Activated effector memory CD4-positive, alpha-beta T cell treated with Interleukin-2 at 50 U/mL for 16 hours (primary cell): Measurements from ENCODE around the gene SIRT4.
"Not testable (repeated sequence)": the region's sequence is repeated elsewhere in the genome, so short reads cannot be mapped to it uniquely, and the experiment has no call there.

Experiments used
- DNase-seq: peaks from one replicate; pipeline ENCODE4 v3.0.0-alpha.2; 2020

The SIRT4 gene

GRCh38 chr12:120336392-120336791 lies 34.3 kb downstream of the SIRT4 start:
- not testable (repeated sequence) for DNase-seq

DNA sequence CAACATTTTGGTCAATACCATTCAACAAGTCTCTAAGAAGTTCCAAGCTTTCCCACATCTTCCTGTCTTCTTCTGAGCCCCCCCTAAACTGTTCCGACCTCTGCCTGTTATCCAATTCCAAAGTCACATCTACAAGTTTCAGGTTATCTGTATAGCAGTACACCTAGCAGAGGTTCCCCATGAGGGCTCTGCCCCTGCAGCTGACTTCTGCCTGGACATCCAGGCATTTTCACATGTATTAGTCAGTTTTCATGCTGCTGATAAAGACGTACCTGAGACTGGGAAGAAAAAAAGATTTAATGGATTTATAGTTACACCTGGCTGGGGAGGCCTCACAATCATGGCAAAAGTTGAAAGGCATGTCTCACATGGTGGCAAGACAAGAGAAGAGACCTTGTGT lies 35.6 kb downstream of the SIRT4 start:
- DNase-seq = no peak

DNA sequence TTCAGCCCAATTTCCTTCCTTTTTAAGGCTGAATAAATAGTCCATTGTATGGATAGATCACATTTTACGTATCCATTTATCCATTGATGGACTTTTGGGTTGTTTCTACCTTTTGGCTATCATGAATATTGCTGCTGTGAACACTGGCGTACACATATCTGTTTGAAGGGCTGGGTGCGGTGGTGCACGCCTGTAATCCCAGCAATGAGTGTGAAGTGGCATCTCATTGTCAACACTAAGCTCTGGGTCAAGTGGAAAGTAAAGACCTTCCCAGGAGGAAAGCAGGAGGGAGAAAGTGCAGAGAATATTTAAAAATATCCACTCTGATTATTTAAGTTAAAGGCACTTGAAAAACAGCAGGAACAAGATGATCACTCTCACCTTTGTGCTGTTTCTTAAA lies 37.1 kb downstream of the SIRT4 start:
- no peak for DNase-seq

DNA sequence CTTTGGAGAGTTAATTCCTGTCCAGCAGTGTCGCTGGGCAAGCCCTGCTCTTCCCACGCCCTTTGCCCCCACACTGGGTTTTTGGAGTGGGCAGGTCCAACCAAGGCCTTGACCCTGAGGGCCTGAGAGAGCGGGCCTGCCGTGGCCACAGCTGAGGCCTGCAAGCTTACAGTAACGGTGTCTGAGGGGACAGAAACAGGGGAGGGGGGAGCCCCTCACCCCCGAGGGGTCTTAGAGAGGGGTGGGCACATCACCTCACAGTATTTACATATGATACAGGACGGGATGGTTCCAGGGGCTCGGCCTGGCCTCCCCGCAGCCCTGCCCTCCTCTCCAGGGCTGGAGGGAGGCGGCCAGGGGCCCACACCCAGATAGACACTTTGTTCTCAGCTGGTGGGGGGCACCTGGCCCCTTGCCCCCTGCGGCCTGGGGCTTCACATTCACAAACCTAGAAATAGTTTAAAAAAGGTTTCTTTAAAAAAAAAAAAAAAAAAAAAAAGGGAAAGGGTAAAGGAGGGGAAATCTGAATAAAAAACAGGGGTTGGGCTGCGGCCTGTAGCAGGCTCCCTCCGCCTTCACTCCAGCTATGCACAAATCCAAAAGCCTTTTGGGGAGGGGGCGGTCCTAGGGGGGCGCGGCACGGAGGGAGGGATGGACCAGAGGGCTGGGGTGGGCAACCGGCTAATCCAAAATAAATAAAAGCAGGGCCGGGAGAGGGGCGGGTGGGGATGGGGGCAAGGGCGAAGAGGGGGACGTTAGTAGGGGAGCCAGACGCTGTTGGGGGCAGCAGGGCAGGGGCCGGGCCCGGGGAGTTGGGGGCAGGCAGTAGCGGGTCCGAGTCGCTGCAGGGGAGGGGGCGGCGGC lies 40.3 kb downstream of the SIRT4 start:
- no peak for DNase-seq

- no peak for DNase-seq
These were observed 41.0 kb downstream of the SIRT4 start for GRCh38 chr12:120343039-120343537.

GRCh38 chr12:120343692-120344091 lies 41.6 kb downstream of the SIRT4 start:
- no peak for DNase-seq

GRCh38 chr12:120346031-120346430 lies 43.9 kb downstream of the SIRT4 start:
- DNase-seq = no peak

DNA sequence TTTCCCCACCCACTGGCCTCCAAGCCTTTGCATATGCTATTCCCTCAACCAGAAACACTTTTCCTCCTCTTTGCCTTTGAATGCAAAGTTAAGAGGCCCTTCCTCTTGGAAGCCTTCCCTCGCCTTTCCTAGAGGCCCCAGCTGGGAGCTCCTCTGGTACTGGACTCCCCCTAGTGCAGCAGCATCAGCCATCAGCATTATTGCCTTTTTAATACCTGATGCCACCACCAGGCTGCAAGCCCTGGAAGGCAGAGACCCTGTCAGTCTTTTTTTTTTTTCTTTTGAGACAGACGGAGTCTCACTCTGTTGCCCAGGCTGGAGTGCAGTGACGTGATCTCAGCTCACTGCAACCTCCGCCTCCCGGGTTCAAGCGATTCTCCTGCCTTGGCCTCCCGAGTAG lies 44.6 kb downstream of the SIRT4 start:
- DNase-seq = no peak

DNA sequence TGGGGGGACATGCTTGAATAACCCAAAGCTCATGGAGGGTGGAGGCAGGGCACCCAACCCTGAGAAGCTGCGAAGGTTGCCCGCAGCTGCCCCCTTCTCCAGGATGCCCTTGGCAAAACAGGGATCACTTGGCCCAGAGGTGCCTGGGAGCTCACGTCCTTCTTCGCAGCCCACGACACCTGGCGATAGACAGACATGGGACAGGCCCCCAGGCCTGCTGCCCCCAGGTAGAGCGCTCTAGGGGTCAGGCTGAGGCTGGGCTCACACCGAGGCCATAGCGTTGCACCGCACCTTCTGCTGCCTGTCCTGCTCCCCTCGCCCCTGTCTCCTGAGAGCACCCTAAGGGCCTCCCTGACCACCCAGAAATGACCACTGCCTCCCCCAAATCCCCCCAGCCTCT lies 45.6 kb downstream of the SIRT4 start:
- no peak for DNase-seq

DNA sequence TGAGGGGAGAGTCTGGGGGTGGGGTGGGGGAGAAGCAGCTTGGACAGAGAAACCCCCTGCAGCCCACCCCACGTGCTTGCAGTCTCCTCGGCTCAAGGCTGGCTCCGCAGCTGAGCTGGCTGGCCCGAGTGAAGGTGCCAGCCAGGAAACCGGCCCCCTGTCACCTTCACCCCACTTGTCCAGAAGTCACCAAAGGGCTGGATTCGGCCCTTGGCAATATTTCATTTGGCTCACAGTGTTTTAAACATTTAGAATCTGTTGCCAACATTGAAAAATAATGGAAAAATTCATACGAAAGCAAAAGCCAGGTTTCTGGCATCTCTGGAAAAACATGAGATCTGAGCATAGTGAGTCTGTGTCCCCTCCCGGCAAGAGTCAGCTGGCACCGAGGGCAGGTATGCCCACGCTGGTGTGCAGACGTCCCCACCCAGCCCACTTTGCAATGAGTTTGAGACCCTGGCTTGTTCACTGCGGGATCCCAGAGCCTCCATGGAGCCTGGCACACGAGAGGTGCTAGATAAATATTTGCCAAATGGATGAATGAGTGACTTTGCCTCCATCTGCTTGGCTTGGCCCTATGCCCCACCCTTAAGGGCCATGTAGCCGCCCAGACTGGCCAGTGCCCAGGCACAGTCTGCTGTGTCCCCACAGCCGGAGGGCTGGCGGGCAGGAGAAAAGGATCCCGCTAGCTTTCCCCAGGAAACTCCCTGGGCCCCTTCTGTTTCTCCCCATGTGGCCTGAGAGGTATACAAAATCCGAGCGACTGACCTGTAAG lies 48.6 kb downstream of the SIRT4 start:
- DNase-seq = no peak

DNA sequence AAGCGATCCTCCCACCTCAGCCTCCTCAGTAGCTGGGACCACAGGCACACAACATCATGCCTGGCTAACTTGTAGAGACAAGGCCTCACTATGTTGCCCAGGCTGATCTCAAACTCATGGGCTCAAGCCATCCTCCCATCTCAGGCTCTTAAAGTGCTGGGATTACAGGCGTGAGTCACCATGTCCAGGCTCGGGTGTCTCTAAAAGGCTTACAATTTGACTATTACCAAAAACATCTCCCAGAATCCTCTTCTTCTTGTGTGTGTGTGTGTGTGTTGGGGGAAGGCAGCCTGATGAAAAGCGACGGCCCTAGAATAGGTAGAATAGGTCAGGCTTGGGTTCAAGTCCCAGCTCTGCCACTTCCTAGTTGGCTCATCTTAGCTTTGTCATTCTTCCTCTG lies 50.0 kb downstream of the SIRT4 start:
- DNase-seq = no peak

- DNase-seq = no peak
These were observed 51.0 kb downstream of the SIRT4 start for GRCh38 chr12:120353136-120353535.

GRCh38 chr12:120353556-120354317 lies 51.6 kb downstream of the SIRT4 start:
- no peak for DNase-seq

- DNase-seq = peak; percentile 52
These were observed 54.5 kb downstream of the SIRT4 start for GRCh38 chr12:120356567-120357030.

DNA sequence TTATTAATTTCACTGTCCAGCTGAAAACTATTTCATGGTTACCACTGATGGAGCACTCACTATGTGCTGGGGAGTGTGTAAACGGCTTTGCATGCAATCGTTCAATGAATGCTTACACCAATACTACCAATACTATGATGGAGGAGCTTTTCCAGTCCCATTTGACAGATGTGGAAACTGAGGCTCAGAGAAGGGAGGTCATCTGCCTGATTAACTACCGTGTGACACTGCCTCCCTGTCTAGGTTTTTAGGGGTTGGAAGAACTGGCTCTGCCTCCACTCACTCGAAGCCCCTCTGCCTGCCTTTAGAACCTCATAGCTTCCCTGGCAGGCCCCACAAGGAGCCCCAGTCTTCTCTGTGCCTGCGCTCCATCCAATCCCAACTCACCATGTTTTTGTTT lies 55.0 kb downstream of the SIRT4 start:
- no peak for DNase-seq

GRCh38 chr12:120358412-120359100 lies 56.4 kb downstream of the SIRT4 start:
- DNase-seq = no peak

DNA sequence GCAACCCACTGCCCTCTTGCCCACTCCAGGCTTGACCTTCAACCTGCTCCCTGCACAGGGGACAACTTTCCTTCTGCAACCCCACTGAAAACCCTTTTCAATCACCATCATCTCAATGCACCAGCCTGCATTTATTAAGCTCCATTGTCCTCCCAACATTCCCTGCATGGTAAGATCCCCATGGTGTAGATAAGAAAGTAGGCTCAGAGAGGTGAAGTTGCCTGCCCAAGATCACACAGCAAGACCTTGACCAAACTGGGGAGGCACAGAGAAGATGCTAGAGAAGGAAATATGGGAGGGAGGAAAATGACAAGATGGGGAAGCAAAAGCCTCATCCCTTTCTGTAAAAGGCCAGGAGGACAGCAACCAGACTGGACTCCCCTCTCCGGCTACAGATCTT lies 57.0 kb downstream of the SIRT4 start:
- DNase-seq = no peak

DNA sequence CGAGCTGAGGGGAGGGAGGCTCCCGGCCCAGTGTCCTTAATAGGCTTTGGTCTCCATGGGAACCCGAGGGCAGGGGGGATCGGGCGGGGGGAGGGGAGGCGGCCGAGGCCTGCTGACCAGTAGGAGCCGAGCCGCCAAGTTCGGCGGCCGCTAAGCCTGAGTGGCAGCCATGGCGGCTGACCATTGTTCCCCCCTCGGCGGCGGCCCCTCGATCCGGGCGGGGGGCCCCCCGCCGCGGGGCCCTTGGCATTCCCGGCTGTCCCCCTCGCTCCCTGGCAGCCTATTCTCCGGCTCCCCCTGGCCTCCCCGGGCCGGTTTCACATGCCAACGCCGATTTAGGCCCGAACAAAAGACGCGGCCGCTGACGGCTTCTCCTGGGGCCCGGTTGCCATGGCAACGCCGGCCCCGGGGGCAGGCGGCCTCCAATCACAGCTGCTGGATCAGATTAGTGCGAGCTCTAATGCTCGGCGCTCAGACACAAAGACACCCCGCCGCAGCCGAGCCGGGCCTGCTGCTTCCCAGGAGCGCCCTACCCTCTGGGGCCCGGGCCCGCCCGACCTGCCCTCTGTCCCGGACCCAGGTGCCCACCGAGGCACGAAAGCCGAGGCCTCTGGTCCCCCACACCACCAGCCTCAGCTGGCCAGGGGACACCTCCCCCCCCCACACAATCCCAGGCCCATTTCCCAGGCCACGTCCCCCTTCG lies 59.5 kb downstream of the SIRT4 start:
- DNase-seq = no peak
